HG03354 (cell line): ENCODE measurements around the gene HMOX2.

ENCODE experiments used
- ATAC-seq: cut with Tn5 transposase; IDR thresholded peaks from one replicate; pipeline ENCODE4 v1.9.1; 2021; ENCODE audit warnings: mild to moderate bottlenecking; ENCODE audit not compliant: unreplicated experiment, poor library complexity, severe bottlenecking

Gene HMOX2, protein sequence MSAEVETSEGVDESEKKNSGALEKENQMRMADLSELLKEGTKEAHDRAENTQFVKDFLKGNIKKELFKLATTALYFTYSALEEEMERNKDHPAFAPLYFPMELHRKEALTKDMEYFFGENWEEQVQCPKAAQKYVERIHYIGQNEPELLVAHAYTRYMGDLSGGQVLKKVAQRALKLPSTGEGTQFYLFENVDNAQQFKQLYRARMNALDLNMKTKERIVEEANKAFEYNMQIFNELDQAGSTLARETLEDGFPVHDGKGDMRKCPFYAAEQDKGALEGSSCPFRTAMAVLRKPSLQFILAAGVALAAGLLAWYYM

DNA sequence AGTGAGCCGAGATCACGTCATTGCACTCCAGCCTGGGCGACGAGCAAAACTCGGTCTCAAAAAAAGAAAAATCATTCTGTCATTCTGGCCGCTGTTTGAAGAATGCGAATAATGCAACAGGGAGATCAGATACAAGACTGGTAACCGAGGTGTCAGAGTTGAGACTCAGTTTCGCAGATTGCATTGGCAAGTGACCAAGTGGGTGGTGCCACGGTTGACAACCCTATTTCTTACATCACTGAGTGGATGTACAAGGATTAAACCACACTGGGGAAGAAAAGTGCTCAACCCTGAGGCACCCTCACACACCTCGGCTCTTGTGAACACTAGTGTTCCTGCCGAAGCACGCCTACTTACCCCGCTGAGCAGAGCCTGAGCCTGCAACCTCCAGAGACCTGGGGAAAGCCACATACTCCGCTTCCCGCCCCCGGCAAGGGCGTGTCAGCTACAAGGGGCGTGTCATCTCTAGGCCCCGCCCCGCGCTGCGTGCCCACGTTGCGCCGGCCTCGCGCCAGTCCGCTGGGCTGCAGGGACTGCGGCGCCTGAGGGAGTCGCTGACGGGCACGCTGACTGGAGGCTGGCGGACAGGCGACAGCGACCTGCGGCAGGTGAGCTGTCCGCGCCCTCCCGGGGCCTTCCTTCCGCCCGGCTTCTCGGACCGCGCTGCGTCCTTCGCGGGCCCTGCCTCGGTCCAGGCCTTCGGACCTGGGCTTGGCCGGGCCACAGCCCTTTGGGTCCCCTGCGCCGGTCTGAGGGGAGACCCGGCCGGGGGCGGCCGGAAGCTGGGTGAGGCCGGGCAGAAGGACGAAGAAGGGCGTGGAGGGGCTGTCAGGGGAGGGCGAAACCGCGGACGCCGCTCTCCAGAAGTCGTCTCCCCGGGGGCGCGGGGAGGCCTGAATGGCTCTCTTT is at the start of gene HMOX2:
Gene HMOX2 (plus strand): TSS at position 519 of the 909 bp plus-strand sequence. CDS start 29,127 bp downstream, outside the sequence.
- peak; percentile 79 for ATAC-seq

DNA sequence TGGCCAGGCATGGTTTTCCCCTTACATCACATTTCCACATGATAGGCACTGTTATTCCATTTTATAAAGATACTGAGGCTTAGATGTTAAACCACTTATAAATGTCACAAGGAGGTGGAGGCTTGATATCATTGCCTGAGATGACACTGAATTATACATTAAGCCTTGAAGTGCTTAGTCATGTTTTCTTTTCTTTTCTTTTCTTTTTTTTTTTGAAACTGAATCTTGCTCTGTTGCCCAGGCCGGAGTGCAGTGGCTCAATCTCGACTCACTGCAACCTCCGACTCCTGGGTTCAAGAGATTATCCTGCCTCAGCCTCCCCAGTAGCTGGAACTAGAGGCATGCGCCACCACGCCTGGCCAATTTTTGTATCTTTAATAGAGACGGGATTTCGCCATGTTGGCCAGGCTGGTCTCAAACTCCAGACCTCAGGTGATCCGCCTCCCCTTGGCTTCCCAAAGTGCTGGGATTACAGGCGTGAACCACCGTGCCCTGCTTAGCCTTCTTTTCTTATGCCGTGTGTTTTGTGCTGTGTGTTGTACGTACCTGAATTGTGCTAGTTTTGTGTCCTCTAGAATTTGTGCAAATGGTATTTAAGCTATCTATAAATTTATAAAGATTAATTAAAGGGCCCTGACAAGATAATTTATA is 49.4 kb upstream of the HMOX2 start:
- ATAC-seq: no peak

DNA sequence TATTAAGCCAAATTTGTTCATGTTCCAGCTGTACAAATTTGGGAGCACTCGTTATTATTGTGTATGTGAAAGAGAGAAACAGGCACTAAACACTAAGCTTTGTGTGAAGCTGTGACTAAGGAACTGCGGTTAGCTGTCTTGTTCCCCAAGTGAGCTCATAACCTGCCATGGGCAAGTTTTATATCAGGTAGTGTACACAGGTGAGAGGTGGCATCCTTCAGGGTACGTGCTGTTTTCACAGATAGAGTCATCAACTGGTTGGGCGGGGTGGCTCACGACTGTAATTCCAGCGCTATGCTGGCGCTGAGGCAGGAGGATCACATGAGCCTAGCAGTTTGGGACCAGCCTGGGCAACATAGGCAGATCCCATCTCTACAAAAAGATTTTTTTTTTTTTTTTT is 47.7 kb upstream of the HMOX2 start:
- no peak for ATAC-seq

DNA sequence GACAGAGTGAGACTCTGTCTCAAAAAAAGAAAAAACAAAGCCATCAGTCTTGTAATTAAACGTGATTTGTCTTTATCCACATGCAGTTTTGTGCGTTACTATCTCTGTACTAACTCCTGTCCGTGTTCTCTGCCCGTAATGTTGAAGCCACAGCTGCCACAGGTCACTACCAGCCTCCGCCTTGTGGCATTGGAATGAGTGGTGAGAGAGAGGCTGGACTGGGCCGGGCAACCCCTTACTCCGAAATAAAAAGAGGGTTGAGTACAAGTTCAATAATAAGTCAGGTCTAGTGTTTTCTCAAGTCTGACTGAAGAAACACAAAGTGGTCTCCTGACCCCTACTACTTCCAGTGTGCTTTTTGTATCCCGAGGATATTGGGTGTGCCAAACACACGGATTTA is 45.2 kb upstream of the HMOX2 start:
- no peak for ATAC-seq

DNA sequence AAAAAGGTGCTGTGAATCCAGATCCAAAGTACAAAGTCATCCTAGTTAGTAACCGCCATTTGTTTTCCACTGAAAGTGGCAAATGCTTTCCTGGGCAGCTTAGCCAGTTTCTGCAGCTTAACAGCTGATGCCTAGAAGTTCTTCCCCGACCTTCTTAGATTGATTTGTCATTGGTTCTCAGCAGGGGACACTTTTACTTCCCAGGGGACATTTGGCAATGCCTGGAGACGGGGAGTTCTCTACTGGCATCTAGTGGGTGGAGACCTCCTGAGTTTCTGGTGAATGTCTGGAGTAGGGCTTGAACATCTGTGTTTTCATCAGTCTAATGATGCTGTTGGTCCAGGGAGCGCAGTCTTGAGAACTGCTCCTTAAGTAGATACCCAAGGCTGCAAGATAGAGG is 43.0 kb upstream of the HMOX2 start:
- ATAC-seq: no peak

DNA sequence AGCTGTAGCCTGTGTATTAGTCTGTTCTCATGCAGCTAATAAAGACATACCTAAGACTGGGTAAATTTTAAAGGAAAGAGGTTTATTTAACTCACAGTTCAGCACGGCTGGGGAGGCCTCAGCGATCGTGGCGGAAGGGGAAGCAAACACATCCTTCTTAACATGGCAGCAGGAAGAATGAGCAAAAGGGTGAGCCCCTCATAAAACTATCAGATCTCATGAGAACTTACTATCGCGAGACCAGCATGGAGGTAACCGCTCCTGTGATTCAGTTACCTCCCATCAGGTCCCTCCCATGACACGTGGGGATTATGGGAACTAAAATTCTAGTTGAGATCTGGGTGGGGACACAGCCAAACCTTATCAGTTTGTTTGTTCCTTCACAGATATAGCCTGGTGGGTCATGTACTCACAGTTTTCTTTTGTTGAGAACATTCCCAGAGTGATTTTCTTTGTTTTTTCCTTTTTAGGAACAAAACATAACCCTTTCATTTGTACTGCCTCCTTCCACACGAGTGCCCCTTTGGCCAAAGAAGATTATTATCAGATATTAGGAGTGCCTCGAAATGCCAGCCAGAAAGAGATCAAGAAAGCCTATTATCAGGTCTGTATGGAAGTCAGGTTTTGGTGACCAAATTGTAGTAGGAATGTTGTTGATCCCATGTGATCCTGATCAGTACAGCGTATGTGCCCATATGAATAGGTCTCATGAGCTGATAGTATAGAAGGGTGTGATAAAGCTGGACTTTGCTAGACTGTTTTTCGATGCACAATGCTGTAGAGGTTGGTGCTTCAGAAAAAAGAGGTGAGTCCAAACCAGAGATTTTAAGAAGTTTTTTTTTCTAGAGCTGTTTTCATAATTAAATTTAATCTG is 42.0 kb upstream of the HMOX2 start:
- ATAC-seq: no peak

DNA sequence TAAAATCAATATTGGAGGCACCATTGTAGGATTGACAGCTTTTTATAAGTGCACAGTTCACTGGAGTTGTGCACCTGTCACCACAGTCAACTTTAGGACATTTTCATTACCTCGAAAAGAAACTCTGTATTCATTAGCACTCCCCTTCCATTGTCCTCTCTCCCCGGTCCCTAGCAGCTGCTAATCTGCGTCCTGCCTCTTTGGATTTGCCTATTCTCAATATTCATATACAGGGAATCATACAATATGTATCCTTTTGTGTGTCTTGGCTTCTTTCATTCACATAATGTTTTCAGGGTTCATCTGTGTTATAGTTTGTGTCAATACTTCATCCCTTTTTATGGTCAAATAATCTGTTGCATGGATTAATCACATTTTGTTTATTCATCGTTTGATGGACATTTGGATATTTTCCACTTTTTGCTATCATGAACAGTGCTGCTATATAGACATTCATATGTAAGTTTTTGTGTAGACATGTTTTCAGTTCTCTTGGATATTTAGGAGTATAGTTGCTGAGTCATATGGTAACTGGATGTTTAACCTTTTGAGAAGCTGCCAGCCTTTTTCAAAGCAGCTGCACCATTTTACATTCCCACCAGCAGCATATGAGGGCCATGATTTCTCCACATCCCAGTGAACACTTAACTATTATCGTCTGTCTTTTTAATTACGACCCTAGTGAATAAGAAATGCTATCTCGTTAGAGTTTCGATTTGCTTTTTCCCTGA is 40.7 kb upstream of the HMOX2 start:
- ATAC-seq: no peak

DNA sequence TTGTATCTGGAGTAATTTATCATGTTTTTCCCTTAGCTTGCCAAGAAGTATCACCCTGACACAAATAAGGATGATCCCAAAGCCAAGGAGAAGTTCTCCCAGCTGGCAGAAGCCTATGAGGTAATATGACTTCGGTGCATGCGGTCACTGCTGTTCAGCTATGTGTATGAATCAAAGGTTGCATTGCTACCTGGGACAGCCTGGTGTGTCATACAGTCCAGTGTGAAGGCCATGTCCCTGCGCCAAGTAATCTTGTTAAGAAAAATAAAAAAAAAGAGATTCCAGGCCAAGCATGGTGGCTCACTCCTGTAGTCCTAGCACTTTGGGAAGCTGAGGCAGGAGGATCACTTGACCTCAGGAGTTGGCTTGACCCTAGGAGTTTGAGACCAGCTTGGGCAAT is 38.8 kb upstream of the HMOX2 start:
- ATAC-seq: no peak

DNA sequence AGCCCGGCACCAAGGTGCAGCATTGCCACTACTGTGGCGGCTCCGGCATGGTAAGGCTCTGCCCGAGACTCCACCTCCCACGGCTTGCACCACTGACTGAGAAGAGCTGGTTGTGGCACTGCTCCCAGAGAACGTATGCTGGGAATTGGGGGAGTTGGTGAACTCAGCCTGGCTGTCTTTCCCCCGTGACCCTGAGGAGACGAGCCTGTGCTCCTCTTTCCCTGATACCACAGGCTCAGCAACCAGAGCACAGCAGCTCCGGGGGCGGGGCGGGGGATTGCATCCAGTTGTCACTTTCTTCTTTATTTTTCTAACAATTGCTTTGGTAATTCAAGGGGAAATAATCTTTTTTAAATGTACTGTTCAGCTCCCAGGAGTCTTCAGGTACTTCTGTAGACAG is 33.8 kb upstream of the HMOX2 start:
- no peak for ATAC-seq

DNA sequence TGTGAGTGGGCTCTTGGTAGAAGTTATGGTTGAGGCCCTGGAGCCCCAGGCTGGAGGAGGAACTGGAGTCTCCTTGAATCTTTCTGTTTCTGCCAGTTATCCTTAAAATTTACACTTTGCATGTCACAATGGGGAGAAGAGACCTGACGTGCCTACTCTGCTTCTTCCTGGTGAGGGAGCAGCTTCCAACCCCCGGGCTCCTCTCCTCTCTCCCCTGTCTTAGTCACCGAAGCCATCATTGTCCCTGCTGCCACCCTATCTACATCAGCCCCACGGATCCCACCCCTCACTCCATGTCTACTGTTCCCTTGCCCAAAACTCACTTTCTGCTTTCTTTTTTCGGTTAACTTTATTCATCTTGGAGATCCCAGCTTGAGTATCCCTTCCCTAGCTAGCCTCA is 32.9 kb upstream of the HMOX2 start:
- ATAC-seq: no peak

DNA sequence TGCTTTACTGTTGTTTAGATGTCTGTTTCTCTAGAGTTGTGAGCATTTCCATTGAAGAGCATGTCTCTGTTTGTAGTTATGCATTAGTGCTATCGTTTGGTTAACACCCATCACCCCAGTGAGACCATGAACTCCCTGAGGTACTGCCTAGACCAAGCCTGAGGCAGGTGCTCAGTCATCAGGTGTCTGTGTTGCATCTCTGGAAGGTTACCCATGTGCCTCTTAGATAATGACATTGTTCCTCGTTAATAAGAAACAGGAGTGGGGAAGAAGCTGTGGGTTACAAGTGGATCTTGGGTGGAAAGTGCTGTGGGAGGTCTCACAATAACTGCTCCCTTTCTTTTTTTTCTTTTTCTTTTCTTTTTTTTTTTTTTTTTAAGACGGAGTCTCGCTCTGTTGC is 32.2 kb upstream of the HMOX2 start:
- no peak for ATAC-seq

DNA sequence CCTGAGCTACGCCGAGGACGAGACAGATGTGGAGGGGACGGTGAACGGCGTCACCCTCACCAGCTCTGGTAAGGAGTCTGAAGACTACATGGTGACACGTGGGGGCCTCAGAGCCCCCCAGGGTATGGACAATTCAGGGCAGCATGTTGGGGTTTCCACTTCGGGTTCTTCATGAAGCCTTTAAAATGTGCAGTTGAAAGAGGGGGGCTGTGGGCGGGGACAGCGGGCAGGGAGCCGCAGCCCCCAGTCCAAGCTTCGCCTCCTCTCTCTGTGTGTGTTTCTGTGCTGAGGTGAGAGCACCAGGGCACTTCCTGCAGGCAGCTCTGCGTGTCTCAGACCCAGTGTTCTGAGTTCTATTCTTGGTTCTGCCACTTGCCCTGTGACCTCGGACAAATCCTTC is 25.8 kb upstream of the HMOX2 start:
- no peak for ATAC-seq

DNA sequence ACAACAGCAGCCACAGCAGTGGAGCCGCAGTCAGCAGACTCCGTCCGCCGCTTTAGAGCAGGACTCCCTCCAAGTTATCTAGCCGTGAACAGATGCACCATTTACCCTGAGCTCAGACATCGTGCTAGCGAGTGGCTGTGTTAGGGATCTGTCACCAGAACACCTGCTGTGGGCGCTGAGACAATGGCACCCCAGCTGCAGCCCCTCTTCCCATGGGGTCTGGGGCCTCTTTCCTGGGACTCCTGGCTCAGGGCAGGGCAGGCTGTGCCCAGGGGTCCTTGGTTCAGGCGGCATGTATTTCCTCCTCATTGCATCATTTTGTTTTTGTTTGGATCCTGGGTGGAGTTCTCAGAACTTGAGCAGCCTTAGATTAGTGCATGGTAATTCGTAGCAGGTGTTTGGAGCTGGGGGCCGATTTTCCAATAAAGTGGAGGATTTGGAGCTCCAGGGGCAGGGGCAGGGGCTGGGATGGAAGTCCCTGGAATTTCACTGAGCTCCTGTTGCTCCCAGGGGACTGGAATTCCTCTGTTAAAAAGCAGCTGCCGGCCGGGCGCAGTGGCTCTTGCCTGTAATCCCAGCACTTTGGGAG is 25.2 kb upstream of the HMOX2 start:
- ATAC-seq: no peak

DNA sequence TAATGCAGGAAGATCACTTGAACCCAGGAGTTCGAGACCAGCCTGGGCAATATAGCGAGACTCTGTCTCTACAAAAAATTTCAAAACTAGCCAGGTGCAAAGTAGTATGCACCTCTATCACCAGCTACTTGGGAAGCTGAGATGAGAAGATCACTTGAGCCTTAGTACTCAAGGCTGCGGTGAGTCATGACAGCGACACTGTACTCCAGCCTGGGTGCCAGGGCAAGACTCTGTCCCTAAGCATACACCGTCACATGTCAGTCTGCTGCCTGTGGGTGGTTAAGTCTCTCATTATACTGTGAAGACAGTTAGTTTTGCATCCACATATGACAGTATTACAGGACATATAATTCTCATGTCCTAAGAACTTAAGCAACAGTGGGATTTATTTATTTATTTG is 23.5 kb upstream of the HMOX2 start:
- ATAC-seq: no peak

DNA sequence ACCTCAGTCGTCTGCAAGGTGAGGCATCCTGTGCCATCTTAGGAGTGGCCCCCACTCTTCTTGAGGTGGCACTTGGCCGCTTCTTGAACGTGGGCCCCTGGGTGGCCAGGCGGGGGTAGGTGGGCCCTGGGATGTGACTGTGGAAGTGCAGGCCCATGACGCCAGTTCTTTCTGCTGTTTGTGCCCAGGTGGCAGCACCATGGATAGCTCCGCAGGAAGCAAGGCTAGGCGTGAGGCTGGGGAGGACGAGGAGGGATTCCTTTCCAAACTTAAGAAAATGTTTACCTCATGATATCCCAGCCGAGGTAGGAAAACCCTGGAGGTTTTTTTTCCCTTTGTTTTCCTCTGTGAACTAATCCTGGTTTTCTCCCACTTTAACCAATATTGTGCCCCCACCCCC is 21.6 kb upstream of the HMOX2 start:
- no peak for ATAC-seq

DNA sequence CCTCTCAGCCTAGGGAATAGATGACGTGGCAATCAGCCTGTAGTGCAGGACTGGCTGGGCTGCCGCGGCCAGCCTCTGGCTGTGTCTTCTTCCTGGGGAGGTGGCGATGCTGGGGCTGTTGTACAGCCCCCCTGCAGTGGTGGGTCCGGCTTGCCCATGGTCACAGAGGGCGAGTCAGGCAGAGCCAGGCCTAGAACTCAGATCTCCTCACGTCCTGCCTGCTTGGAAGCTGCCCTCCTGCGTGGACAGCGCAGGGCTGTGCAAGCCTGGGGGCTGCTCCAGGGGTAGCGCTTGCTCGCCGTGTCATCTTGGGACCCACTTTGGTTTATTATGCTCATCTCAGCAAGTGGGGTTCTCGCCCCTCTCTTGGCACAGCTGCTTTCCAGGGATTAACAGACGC is 21.1 kb upstream of the HMOX2 start:
- no peak for ATAC-seq

DNA sequence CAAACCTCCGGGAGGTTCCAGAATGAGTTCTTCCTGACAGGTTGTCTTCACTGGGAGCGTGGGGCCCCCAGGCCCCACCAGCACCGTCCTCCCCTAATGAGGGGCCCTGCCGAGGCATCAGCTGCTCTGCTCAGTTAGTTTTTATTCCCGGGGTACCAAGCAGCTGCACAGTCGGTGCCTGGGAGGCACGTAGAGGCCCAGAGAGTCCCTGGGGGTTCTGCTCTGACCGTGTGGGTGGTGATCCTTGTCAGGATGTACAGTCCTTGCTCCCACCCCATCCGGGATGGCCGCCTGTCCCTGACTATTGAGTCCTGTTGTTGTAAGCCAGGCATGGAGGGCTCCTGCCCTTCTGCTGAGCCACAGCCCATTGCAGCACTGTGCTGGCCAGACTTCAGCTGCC is 20.2 kb upstream of the HMOX2 start:
- no peak for ATAC-seq

DNA sequence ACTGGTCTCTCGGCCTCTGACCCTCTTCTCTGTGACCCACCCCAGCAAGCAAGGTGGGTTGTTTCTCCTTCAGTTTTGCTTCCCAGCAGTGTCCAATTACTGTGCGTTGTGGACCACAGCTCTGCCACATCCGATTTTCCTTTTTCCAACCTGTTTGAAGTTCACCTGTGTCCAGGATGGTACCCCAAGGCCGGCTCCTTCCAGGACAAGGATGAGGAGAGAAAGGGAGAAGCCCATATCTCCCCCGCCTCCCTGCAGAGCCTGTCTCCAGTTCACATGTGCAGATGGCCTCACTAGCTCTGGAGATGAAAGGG is 15.3 kb upstream of the HMOX2 start:
- ATAC-seq: no peak
